ENCODE data around the gene ARPP21.

Gene ARPP21

DNA sequence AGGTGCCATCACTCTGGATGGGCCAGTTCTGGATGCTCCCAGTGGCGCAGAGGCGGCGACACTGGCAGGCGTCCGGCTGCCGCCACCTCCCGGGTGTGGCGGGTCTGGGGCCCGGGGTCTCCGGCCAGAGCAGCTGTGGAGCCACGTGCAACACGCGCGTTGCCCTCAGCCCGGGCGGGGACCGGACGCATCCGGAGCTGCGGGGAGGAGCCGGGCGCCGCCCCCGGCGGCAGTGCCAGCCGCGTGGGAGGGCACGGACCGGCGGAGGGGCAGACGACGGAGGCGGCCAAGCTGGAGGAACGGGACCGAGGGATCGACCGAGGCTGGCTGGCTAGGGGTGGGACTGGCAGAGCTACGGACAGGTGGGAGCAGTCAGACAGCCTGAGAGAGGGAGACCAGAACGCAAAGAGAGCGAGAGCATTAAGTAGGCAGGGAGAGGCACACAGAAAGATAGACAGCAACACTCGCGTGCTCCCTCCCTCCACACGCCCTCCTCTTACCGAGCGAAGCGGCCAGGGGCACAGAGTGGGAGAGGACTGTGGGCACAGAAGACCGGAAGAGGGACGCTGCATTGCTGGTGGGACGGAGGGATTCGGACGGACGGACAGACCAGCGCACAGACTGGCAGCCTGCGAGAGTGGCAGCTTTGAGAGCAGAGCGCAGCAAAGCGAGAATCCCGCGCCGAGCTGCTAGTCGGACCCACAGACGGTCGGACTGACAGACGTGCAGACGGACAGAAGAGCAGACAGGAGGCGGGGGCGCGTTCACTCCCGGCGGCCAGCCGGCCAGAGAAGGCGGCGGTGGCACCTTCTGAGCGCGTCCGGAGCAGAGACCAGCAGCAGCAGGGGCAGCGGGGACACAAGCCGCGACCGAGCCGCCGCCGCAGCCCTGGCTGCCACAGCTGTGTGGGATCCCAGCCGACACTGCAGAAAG is at the start of gene ARPP21:
Gene ARPP21, plus strand, starts transcription at position 272 of the 933 bp plus-strand sequence. CDS start 42,227 bp downstream, outside the sequence.
- TF ChIP-seq ZFX (IDR thresholded peaks at IDR 0.05; ENCODE audit: borderline replicate concordance): no peak
- TF ChIP-seq, protein P1, sequence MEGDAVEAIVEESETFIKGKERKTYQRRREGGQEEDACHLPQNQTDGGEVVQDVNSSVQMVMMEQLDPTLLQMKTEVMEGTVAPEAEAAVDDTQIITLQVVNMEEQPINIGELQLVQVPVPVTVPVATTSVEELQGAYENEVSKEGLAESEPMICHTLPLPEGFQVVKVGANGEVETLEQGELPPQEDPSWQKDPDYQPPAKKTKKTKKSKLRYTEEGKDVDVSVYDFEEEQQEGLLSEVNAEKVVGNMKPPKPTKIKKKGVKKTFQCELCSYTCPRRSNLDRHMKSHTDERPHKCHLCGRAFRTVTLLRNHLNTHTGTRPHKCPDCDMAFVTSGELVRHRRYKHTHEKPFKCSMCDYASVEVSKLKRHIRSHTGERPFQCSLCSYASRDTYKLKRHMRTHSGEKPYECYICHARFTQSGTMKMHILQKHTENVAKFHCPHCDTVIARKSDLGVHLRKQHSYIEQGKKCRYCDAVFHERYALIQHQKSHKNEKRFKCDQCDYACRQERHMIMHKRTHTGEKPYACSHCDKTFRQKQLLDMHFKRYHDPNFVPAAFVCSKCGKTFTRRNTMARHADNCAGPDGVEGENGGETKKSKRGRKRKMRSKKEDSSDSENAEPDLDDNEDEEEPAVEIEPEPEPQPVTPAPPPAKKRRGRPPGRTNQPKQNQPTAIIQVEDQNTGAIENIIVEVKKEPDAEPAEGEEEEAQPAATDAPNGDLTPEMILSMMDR (IDR thresholded peaks at IDR 0.05): no peak
- H3K27ac ChIP-seq: no peak within 1 kb of the TSS

DNA sequence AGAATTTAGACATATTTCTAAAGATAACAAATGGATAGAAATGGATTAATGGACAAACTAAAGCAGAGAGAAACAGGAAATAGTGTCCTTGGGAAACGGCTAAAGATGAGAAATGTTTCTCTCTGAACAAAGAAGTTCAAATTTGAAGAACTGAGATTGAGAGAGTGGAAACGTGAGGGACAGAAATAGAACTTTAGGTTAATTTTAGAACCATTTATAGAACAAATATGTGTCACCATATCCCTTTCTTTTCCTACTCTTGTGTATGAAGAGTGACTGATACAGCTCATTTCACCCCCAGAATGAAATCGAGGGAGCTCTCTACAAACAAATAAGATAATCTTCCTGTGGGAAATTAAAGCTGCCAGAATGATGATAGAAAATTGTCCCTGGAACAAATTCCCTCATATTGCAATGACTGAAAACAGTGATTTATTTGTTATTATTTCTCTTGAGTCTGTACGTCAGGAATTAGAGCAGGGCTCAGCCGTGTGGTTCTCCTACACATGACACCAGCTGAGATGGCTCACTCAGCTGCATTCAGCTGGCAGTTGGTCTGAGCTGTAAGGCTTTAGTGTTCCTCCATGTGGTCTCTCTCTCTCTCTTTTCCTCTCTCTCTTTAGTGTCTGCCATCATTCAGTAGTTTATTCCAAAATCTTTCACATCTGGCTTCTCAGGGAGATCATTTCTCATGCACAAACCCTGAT is 46.6 kb upstream of the ARPP21 start:
- no peak for TF ChIP-seq ZFX (IDR thresholded peaks at IDR 0.05; ENCODE audit: borderline replicate concordance)
- TF ChIP-seq, protein P1 (IDR thresholded peaks at IDR 0.05): no peak
- no peak overlapping the region for H3K27ac ChIP-seq

DNA sequence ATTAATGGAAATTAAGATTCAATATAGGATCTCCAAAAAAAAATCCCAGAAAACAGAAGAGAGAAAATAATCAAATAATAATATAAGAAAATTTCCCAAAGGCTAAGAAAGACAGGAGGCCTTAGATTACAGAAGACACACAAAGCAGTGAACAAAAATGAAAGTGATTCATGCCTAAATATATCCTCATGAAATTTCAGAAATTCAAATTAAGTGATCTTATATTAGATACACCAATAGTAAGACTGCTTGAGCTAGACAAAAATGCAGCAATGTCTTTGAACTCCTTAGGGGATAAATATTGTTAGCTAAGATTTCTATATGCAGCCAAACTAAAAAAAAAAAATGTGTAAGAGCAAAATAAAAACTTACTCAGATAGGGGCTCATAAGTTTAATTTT is 44.6 kb upstream of the ARPP21 start:
- TF ChIP-seq ZFX (IDR thresholded peaks at IDR 0.05; ENCODE audit: borderline replicate concordance): no peak
- TF ChIP-seq, protein P1 (IDR thresholded peaks at IDR 0.05): no peak
- no peak overlapping the region for H3K27ac ChIP-seq

DNA sequence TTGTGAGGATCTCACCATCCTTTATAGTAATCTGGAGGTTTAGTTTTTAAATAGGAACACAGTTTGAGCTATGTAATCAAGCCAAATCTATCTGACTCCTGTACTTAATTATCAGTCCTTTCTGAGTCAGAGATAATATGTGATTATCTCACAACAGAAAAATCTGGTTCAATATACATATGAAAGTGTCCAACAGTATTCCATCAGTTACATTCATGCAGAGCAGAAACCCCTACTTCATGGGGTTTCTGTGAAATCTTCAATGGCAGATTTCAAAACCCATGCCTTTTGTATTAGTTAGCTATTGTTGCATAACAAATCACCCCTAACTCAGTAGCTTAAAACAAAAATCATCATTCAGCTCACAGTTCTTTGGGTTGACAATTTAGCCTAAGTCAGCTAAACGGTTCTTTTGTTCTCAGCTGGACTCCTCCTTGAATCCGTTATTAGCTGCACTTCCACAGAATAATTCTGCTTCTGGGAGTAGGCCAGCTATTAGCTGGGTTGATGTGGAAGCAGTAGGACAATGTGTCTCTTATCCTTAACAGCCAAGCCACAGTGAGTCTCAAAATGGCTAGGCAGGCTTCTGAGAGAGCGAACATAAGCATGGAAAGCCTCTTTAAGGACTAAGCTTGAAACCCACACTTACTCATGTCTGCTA is 42.9 kb upstream of the ARPP21 start:
- no peak overlapping the region for H3K27ac ChIP-seq
- TF ChIP-seq ZFX (IDR thresholded peaks at IDR 0.05; ENCODE audit: borderline replicate concordance): no peak
- TF ChIP-seq, protein P1 (IDR thresholded peaks at IDR 0.05): no peak

DNA sequence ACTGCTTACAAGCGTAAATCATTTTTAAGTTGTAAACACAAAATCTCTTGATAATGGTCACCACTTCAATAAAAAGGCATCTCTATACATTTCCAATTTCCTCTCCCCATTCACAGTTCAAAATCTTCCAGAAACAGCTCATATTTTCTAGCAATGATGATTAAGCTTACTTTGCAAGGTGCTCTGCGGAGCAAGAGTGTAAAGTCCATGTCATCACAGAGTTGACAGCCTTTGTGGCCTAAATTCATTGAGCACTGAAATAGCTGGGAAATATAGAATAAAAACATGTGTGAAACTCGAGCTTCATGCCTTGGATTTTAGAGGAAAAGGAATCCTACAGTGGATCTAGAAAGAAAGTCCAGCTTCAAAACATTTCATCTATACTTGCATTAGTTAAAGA is 41.8 kb upstream of the ARPP21 start:
- no peak for TF ChIP-seq ZFX (IDR thresholded peaks at IDR 0.05; ENCODE audit: borderline replicate concordance)
- TF ChIP-seq, protein P1 (IDR thresholded peaks at IDR 0.05): no peak
- no peak overlapping the region for H3K27ac ChIP-seq

DNA sequence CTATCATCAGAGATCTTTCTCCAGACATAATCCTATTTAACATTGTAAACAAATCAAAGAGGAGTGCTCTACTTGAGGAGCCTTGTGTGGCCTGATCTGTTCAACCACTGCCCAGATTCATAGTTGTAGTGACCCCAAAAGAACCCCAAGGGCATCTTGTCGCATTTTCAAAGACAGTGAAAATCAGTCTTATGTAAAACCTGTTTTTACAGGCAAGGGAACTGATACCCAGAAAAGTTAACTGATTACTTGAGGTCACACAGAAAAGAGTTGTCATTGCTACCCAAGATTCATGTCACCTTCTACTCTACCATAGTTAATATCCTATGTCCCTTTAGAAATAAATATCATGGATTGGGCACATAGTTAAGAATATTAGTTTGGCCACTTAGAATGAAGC is 40.5 kb upstream of the ARPP21 start:
- no peak for TF ChIP-seq ZFX (IDR thresholded peaks at IDR 0.05; ENCODE audit: borderline replicate concordance)
- TF ChIP-seq, protein P1 (IDR thresholded peaks at IDR 0.05): no peak
- no peak overlapping the region for H3K27ac ChIP-seq
